Measurements from ENCODE around the gene PTPN20. TPM values are rescaled to one million over a fixed set of nuclear protein-coding genes. Genes with fewer than 3 reads are reported as not detected.

PTPN20 gene
- total and polyA plus RNA-seq, 2 of the 8 experiments (the other 6 are each of a cell fraction or from before 2014, with no cell fraction given) = not detected

- ChIA-PET CTCF (ENCODE audit: partially characterized antibody) (interaction anchor here (0.6 to 12.1 kb wide), 51 partner anchors 8 to 1991 kb away, joined by 3 to 201 read pairs (median 6); partner anchors contain the start of gene GDF10), POLR2A (ENCODE audit: partially characterized antibody) (no interaction called here)
- Histone ChIP-seq H3K4me1 (replicated peaks in 1 of 4; ENCODE audit: control insufficient read depth in 3 of 4, insufficient read depth in 4 of 4, low read length in 3 of 4) (peaks cover 0 to 2% (median 0%) of the 10 kb centered on the region in 4 experiments; a peak in 1 of 7 replicates), H3K23me2 (ENCODE audit: low read depth, low read length) (no peaks in the 10 kb centered on the region), H2BK120ac (replicated peaks; ENCODE audit: low read depth, low read length) (no peak overlapping the region), H3K9me3 (ENCODE audit: insufficient read depth in 2 of 2, low read depth in 1 of 2, low read length in 1 of 2) (no peaks in the 10 kb centered on the region), H2BK15ac (ENCODE audit: low read length) (no peak overlapping the region), H3K36me3 (ENCODE audit: control insufficient read depth in 2 of 4, insufficient read depth in 4 of 4, low read length in 3 of 4) (no peaks in the 10 kb centered on the region), H2AK5ac (ENCODE audit: low read depth, low read length) (no peak overlapping the region), H3K18ac (ENCODE audit: extremely low read depth, low read length) (no peak overlapping the region), H3K9ac (replicated peaks in 1 of 4; ENCODE audit: extremely low read depth in 1 of 4, low read depth in 3 of 4, low read length in 3 of 4) (no peak overlapping the region), H4K5ac (ENCODE audit: insufficient read length, low read depth, low read length) (no peak overlapping the region), H3K4me3 (ENCODE audit: extremely low read depth in 1 of 4, insufficient read depth in 2 of 4, low read depth in 3 of 4, low read length in 4 of 4) (no peak overlapping the region), H3K23ac (ENCODE audit: insufficient read length) (no peak overlapping the region), H4K91ac (replicated peaks; ENCODE audit: insufficient read length, low read length) (no peak overlapping the region), H3K4ac (replicated peaks; ENCODE audit: insufficient read length, low read depth, low read length) (no peak overlapping the region), H2BK5ac (ENCODE audit: low read depth, low read length) (no peak overlapping the region), H2AFZ (ENCODE audit: low read length) (no peak overlapping the region; the same call in 1 of the 2 replicates), H3K14ac (ENCODE audit: insufficient read length) (no peak overlapping the region), H4K8ac (ENCODE audit: extremely low read depth, insufficient read depth, low read length) (peak overlapping the region; percentile 35), H3K56ac (replicated peaks; ENCODE audit: insufficient read length, low read depth, low read length) (no peak overlapping the region), H3K4me2 (ENCODE audit: insufficient read depth in 1 of 2, low read depth in 2 of 2, low read length in 2 of 2) (no peak overlapping the region), H3K79me2 (ENCODE audit: control insufficient read depth in 1 of 2, insufficient read depth in 2 of 2, low read length in 2 of 2) (no peaks in the 10 kb centered on the region), H3K27me3 (replicated peaks in 1 of 4; ENCODE audit: control insufficient read depth in 3 of 4, extremely low read depth in 1 of 4, insufficient read depth in 3 of 4, low read length in 3 of 4) (no peaks in the 10 kb centered on the region), H2BK20ac (ENCODE audit: low read length) (no peak overlapping the region), H2BK12ac (ENCODE audit: low read depth, low read length) (no peak overlapping the region), H3K27ac (ENCODE audit: low read depth, low read length) (no peak overlapping the region), H3K79me1 (ENCODE audit: low read depth, low read length) (no peaks in the 10 kb centered on the region), H4K20me1 (replicated peaks in 1 of 2; ENCODE audit: control insufficient read depth in 1 of 2, insufficient read depth in 2 of 2, low read length in 2 of 2) (no peaks in the 10 kb centered on the region)
- DNase-seq (ENCODE audit: low read depth in 1 of 2, low spot score in 2 of 2) (no peak), FAIRE-seq (no peak)
- 89% methylated on average over 4 of the region's 5 CpGs; no CpG with 5 or more reads in 1 of the 2 experiments for WGBS, 2 experiments (ENCODE audit: extremely low coverage in 1 of 2, insufficient coverage in 1 of 2, insufficient read length in 1 of 2, insufficient replicate concordance in 2 of 2, low coverage in 1 of 2, low lambda C conversion rate in 2 of 2, missing lambda C conversion rate in 1 of 2)
- TF ChIP-seq CBX5 (IDR thresholded peaks at IDR 0.05; ENCODE audit: low read depth, low read length) (no peak), USF2 (IDR thresholded peaks at IDR 0.05; ENCODE audit: low read length) (no peak), KDM1A (IDR thresholded peaks at IDR 0.05; ENCODE audit: borderline replicate concordance, low read length) (no peak), RBBP5 (IDR thresholded peaks at IDR 0.05; ENCODE audit: borderline replicate concordance, low read depth, low read length) (no peak), SP4 (IDR thresholded peaks at IDR 0.05; ENCODE audit: low read length) (no peak), POLR2AphosphoS5 (IDR thresholded peaks at IDR 0.05; ENCODE audit: low read depth, low read length) (no peak), GABPA (IDR thresholded peaks at IDR 0.05; ENCODE audit: borderline replicate concordance, insufficient read depth, low read length) (no peak), CREB1 (IDR thresholded peaks at IDR 0.05) (no peak), JUN (IDR thresholded peaks at IDR 0.05; ENCODE audit: low read depth, low read length) (no peak), SIN3A (conservative IDR thresholded peaks at IDR 0.05 in 1 of 2, IDR thresholded peaks at IDR 0.05 in 1 of 2; ENCODE audit: low read depth in 1 of 2, low read length in 2 of 2) (no peak), KDM4A (IDR thresholded peaks at IDR 0.05; ENCODE audit: low read depth, low read length, severe bottlenecking) (no peak), EZH2 (IDR thresholded peaks at IDR 0.05; ENCODE audit: low read depth, low read length, severe bottlenecking) (no peak)
- TF ChIP-seq, protein P1, sequence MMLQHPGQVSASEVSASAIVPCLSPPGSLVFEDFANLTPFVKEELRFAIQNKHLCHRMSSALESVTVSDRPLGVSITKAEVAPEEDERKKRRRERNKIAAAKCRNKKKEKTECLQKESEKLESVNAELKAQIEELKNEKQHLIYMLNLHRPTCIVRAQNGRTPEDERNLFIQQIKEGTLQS (IDR thresholded peaks at IDR 0.05; ENCODE audit: insufficient read depth, low read depth, low read length) = no peak
These were observed 135.9 kb downstream of the PTPN20 start for GRCh38 chr10:47047127-47047504.
